NT2/D1 (cell line): ENCODE measurements around the gene FAM110A.
"Not testable (repeated sequence)": the region's sequence is repeated elsewhere in the genome, so short reads cannot be mapped to it uniquely, and the experiment has no call there.

Experiments used
- DNase-seq: peaks from one replicate; pipeline ENCODE4 v3.0.0-alpha.2; 2011; ENCODE audit warnings: low read depth, low spot score
- H3K27me3 ChIP-seq: 2 replicates; pipeline ENCODE4 v1.6.0; 2011; ENCODE audit warnings: mild to moderate bottlenecking; ENCODE audit not compliant: insufficient read length, insufficient read depth
- H3K36me3 ChIP-seq: 2 replicates; pipeline ENCODE4 v1.6.1; 2011; ENCODE audit warnings: mild to moderate bottlenecking, low read length, mixed read lengths; ENCODE audit not compliant: insufficient read depth, insufficient read length
- H3K4me1 ChIP-seq: 2 replicates; pipeline ENCODE4 v1.5.1; 2011; ENCODE audit not compliant: insufficient read depth, insufficient read length
- H3K4me3 ChIP-seq: 2 replicates; pipeline ENCODE4 v1.5.1; 2011; ENCODE audit warnings: low read depth; ENCODE audit not compliant: insufficient read length
- H3K9ac ChIP-seq: 2 replicates; pipeline ENCODE4 v1.6.0; 2011; ENCODE audit warnings: low read depth; ENCODE audit not compliant: insufficient read length
- H3K9me3 ChIP-seq: 2 replicates; pipeline ENCODE4 v1.5.1; 2011; ENCODE audit warnings: mild to moderate bottlenecking, low read length; ENCODE audit not compliant: insufficient read depth
- SUZ12 ChIP-seq: IDR thresholded peaks from 2 replicates; pipeline ENCODE4 v1.6.1; 2011; ENCODE audit not compliant: insufficient read length, insufficient read depth; ENCODE audit errors: extremely low read depth
- YY1 ChIP-seq: IDR thresholded peaks from 2 replicates; pipeline ENCODE4 v1.6.1; 2011; ENCODE audit not compliant: insufficient read length, insufficient read depth
- ZNF274 ChIP-seq: IDR thresholded peaks from 2 replicates; pipeline ENCODE4 v1.6.1; 2011; ENCODE audit warnings: mild to moderate bottlenecking, low read depth, low read length

The FAM110A gene

DNA sequence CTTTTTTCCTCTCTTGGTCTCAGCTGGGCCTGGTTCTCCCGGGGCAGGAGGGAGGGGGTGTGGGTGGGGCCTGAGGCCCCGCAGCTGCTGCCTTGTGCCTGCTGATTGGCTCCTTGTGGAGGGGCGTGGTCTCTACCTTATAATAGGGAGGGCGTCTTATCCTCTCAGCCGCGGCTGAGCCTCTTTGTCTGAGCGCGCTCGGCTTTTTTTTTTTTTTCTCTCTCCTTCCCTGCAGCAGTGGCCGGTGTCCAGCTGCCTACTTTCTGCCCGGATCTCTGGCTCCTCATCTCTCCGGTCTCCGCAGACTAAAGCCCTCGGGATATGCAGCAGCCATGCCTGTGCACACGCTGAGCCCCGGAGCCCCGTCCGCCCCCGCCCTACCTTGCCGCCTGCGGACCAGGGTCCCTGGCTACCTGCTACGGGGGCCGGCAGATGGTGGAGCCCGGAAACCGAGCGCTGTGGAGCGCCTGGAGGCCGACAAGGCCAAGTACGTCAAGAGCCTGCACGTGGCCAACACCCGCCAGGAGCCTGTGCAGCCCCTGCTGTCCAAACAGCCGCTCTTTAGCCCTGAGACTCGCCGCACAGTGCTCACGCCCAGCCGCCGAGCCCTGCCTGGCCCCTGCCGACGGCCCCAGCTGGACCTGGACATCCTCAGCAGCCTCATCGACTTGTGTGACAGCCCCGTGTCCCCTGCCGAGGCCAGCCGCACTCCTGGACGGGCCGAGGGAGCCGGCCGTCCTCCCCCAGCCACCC is 11.1 kb downstream of the FAM110A start:
- Histone ChIP-seq H3K9me3 (no peaks in the 10 kb centered on the region), H3K9ac (peak overlapping the region; percentile 76), H3K27me3 (peaks cover 28% of the 10 kb centered on the region), H3K36me3 (peaks cover 8% of the 10 kb centered on the region), H3K4me1 (peaks cover 14% of the 10 kb centered on the region), H3K4me3 (peak overlapping the region; percentile 32)
- TF ChIP-seq ZNF274 (no peak), SUZ12 (no peak), YY1 (no peak)
- peak; percentile 90 for DNase-seq

DNA sequence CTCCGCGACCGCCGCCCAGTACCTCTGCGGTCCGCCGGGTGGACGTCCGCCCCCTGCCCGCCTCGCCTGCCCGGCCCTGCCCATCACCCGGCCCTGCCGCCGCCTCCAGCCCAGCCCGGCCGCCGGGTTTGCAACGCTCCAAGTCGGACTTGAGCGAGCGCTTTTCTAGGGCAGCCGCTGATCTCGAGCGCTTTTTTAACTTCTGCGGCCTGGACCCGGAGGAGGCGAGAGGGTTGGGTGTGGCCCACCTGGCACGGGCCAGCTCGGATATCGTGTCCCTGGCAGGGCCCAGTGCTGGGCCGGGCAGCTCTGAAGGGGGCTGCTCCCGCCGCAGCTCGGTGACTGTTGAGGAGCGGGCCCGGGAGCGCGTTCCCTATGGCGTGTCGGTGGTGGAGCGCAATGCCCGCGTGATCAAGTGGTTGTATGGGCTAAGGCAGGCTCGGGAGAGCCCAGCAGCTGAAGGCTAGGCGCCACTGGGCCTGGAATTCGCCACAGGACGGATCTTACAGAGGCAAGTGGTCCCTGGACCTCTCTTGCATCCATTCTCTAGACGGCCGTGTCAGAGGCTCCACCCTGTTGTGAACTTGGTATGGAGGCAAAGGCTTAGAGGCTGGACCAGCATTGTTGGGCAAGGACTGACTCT is 11.8 kb downstream of the FAM110A start:
- H3K36me3 ChIP-seq = peaks cover 8% of the 10 kb centered on the region
- H3K4me3 ChIP-seq = peak overlapping the region; percentile 32
- DNase-seq = no peak
- TF ChIP-seq ZNF274 = no peak
- no peak for TF ChIP-seq SUZ12
- TF ChIP-seq YY1 = no peak
- H3K9me3 ChIP-seq = no peaks in the 10 kb centered on the region
- peaks cover 28% of the 10 kb centered on the region for H3K27me3 ChIP-seq
- H3K4me1 ChIP-seq = peaks cover 9% of the 10 kb centered on the region
- no peak overlapping the region for H3K9ac ChIP-seq

DNA sequence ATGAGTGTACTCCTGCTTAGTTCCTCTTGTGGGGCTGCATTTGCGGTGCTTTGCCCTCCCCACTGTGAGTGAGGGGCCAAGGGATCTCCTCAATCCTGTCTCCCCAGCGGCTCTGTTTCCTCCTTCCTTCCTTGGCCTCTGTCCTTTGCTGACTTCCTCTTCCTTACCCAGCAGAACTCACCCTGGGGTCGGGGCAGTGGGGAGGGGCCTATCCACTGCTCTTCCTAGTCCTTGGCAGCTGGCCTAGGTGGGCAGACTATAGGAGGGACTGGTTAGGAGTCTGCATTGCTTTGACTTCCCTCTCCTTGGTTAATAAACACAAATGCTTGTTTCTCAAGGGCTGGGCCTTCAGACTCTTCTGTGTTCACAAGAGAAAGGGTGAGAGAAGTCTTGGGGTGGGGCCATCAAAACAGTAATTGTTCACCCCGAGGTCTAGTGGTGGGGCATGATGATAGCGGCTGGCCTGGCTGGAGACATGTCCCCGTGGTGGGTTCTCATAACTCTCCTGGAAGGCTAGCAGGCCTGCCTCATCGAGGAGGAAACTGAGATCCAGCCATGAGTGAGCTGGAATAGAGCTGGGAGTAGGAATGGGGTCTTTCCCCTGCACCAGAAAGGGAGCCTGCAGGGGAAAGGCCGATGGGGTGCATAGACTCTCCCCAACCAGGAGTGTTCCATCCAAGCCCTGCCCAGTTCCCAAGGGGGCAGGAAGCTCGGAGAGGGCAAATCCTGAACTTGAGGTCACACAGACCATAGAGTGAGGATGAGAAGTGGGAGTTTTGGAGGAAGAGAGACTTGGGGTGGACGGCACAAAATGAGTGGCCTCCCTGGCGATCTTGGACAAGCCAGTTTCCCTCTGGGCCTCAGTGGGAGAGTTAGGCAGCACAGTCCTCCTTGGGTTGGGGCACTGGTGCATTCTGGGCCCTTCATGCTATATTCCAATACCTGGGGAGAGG is 12.7 kb downstream of the FAM110A start:
- TF ChIP-seq YY1 = no peak
- TF ChIP-seq SUZ12 = no peak
- TF ChIP-seq ZNF274 = no peak
- Histone ChIP-seq H3K4me1 (peaks cover 9% of the 10 kb centered on the region), H3K27me3 (peaks cover 23% of the 10 kb centered on the region), H3K36me3 (peaks cover 8% of the 10 kb centered on the region), H3K9ac (no peak overlapping the region), H3K9me3 (no peaks in the 10 kb centered on the region), H3K4me3 (no peak overlapping the region)
- DNase-seq = no peak

DNA sequence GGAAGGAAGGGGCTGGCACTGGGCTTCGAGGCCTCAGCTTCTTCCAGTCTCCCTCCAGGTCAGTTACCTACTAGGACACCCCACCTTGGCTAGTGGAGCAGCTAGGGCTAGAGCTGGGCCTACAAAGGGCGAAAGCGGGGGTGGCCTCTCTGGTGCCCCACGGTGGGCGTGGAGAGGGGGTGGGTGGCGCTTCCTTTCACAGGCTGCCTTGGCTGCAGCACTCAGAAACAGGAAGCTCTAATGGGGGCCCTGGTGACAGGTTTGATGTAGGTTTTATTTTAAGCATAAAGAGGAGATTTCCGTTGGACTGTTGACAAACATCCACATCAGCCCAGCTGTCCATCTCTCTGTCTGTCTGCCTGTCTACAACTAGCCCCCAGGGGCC is 13.4 kb downstream of the FAM110A start:
- no peak for TF ChIP-seq YY1
- no peak for TF ChIP-seq SUZ12
- no peak for TF ChIP-seq ZNF274
- Histone ChIP-seq H3K27me3 (peaks cover 17% of the 10 kb centered on the region), H3K9me3 (no peaks in the 10 kb centered on the region), H3K4me1 (peaks cover 9% of the 10 kb centered on the region), H3K36me3 (peaks cover 8% of the 10 kb centered on the region), H3K9ac (no peak overlapping the region), H3K4me3 (no peak overlapping the region)
- no peak for DNase-seq

DNA sequence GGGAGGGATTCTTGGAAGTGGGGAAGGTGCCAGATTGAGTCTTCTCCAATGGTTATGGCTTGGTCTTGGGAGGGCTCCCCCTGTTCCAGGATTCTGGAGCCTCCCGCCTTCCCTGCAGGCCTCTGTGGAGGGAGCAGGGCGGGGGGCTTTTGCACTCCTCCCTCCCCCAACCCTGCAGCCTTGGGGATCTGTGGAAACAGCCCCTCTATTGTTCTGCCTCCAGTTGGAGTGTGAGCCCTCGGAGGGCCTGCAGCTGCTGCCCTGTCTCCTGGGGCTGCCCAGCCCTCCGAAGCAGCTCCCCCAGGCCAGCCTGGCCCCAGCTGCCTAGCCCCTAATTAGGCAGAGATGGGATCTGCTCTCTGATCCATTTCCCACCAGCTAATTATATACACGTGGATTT is 14.7 kb downstream of the FAM110A start:
- Histone ChIP-seq H3K4me1 (peaks cover 9% of the 10 kb centered on the region), H3K9me3 (no peaks in the 10 kb centered on the region), H3K4me3 (no peak overlapping the region), H3K27me3 (peaks cover 4% of the 10 kb centered on the region), H3K9ac (no peak overlapping the region), H3K36me3 (peaks cover 8% of the 10 kb centered on the region)
- TF ChIP-seq SUZ12 = no peak
- no peak for TF ChIP-seq ZNF274
- TF ChIP-seq YY1 = no peak
- no peak for DNase-seq

DNA sequence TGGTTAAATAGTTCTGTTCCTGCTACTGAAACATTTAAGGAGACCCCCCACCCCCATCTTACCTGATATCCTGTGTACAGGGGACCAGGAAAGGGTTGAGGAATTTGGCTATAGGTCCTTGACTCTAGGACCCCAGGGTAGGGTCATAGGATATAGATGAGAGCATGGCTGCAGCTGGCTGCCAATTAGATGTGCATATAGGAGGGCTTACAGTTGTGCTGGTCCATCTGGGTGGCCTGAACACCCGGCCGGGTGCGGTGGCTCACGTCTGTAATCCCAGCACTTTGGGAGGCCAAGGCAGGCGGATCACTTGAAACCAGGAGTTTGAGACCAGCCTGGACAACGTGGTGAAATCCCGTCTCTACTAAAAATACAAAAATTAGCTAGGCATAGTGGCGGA is 15.2 kb downstream of the FAM110A start:
- not testable (repeated sequence) for H3K36me3 ChIP-seq, H3K4me3 ChIP-seq, H3K9me3 ChIP-seq, H3K9ac ChIP-seq, H3K27me3 ChIP-seq, H3K4me1 ChIP-seq, DNase-seq
